HTERT RPE-1 (cell line): ENCODE measurements around the gene LRRC1.

Source experiments
- in situ Hi-C: fragments of 300-500 bp; cut with MboI; formaldehyde crosslinking; loops from 4 replicates; pipeline ENCODE4 v1.14.3; 2020; ENCODE audit warnings: low sequenced_read_pairs

Gene LRRC1

DNA sequence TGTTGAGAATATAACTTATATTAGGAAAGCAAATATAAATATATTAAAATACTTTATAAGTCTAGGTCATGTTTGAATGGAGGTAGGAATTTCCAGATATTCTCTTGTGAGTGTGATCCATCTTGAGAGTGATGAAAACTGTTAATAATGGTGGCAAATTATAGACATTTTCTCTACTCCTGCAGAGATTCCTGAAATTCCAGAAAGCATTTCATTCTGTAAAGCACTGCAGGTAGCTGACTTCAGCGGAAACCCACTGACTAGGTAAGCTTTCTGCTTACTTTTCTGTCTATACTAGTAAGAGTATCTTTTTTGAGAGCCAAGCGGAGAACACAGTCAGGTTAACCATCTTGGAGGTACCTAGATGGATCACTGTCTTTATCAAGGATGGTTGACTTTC lies 84.0 kb downstream of the LRRC1 start:
- in situ Hi-C loops, result no loop called here

DNA sequence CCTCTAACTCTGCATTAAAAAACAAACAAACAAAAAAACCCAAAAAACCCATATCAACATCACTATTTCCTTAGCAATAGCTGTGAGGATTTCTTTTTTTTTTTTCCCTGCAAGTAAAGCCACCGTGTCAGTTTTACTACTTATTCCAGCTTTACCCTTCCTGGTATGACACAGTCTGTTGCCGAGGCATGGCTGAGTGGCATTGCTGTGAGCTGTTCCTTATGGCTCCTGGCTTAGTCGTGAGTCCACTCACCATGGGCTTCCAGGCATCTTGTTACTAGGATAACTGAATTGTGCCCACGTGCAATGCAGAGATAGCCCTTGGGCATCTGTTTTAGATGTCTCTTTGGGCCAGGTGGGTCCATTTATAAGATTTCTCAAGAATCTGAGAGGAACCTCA lies 84.8 kb downstream of the LRRC1 start:
- in situ Hi-C loops, result no loop called here

GRCh38 chr6:53887316-53887715 lies 92.5 kb downstream of the LRRC1 start:
- in situ Hi-C loops, result no loop called here

- in situ Hi-C loops, result no loop called here
Observed at GRCh38 chr6:53888931-53889330, 94.1 kb downstream of the LRRC1 start.

DNA sequence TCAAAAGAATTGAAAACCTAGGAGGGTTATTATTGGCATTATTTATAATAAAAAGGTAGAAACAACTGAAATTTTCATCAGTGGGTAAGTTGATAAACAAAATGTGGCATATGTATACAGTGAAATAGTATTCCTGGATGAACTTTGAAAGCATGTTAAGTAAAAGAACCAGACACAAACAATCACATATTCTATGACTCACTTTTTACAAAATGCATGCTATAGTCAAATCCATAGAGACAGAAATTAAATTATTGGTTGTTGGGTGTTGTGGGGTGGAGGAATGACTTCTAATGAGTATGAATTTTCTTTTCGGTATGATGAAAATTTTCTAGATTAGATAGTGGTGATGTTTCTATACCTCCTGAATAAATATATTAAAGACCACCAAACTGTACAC lies 94.6 kb downstream of the LRRC1 start:
- in situ Hi-C loops, result no loop called here

DNA sequence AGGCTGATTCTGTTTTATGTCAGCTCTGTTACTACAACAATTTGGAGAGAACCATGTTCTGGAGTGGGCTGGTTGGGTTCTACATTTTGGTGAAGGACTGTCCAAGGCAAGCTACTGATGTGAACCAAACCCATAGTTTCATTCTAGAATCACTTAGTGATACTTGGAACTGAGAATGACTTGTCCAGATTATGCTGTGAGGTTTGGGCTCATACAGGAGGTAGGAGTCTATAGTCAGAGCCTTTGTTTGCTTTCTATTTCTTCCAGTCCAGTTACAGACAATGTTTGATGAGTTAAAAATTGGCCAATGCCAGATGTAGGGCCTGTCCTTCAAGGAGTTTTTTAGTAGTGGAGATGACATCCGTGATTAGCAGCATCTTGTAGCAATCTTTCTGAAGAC lies 97.9 kb downstream of the LRRC1 start:
- in situ Hi-C loops, result no loop called here

- in situ Hi-C loops, result no loop called here
Observed at GRCh38 chr6:53894091-53894490, 99.3 kb downstream of the LRRC1 start.

DNA sequence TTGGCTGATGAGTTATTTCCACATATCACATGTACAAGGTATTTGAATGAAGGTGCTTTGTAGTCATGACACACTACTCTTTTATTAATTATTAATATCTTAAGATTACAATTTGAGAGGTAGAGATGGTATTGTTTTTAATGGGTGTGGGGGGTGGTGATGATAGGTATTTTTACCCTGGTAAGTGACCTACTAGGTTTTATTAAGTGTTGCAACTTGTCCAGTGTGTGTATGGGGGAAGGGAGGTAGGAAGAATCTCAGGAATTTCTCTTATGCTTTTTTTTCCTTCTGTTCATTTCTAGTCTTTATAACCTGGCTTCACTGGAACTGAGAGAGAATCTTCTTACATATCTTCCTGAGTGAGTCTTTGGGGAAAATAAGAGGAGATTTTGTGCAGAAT lies 101.4 kb downstream of the LRRC1 start:
- in situ Hi-C loops, result no loop called here

- in situ Hi-C loops, result no loop called here
Observed at GRCh38 chr6:53898026-53898795, 103.4 kb downstream of the LRRC1 start.

DNA sequence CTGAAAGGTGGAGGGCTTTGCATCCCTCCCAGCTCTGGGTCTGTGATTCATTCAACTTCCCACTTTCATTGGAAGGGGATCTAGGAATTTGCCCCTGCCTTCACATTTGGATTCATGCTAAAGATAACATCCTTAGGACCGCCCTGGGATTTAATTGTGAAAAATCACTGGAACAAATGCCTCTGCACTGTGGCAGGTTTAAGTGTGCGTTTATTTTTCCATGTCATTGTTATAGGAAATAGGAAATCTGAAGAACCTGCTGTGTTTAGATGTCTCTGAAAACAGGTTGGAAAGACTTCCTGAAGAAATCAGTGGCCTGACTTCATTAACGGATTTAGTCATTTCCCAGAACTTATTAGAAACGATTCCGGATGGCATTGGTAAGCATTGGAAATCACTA lies 104.7 kb downstream of the LRRC1 start:
- in situ Hi-C loops, result no loop called here

GRCh38 chr6:53903357-53903756 lies 108.6 kb downstream of the LRRC1 start:
- in situ Hi-C loops, result no loop called here

DNA sequence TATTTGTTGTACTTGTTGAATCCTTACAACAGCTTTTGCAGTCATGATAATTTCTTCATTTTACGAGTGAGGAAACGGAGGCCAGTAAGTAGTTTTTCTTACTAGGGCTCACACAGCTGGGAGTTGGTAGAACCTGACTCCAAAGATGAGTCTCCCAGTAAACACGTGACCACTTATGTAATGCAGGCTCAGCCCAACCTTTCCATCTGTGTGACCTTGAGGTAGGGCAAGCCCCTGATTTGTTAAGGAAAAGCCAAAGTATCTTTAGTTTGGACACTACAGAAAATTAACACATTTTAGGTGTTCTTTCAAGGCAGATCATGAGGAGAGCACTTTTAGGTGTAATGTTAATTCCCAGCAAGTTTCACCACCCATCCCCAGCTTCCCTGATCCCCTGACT lies 111.3 kb downstream of the LRRC1 start:
- in situ Hi-C loops, result no loop called here

DNA sequence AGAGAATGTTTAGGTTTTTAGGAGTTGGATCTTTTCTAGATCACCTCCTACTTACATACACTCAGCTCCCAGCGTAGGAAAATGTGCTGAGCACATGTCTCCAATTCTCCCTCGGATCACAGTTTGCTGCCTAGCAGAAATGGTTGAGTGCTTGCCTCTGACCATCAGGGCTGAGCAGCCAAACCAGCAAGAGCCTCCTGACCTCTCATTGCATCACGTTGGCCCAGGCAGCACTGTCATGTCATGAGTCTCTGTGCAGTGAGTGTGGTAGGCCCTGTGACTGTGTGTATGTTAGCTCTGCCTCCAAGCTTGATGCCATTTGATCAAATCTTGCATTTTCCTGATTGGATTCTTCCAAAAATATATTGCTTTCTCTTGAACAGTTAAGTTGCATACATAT lies 112.0 kb downstream of the LRRC1 start:
- in situ Hi-C loops, result no loop called here

DNA sequence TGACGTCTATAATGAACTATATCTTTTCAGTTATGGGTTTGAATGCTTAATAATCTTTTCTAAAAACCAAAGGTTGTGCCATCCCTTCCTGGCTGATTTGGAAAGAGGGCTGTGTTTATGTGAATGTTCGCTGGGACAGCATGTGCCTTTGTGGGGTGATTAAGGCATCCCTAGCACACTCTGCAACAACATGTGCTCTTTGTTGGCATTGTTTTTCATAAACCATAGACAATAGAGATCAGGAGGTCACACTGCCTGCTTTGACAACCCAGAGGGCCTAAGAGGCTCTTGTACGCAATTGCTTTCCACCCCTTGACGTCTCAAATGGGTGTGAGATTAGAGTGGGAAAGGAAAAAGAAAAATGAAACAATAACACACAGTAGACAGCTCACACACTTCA lies 116.0 kb downstream of the LRRC1 start:
- in situ Hi-C loops, result no loop called here

GRCh38 chr6:53912661-53913060 lies 117.9 kb downstream of the LRRC1 start:
- in situ Hi-C loops, result no loop called here

DNA sequence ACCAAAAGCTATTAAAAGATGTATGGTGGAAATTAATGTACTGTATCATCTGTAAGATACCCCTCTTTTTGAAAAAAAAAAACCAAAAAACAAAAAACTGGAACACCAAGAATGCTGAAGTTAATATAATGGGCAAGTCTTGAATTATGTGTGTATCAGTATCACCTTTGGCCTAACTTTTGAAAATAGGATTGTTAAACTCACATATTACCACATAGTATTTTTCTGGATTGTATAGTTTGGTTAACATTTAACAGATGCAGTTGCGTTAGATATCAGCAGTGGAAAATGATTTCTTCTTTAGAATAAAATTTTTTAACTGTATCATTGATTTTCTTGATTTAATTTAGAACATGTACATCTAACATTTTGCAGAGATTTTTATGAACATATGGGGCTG lies 118.5 kb downstream of the LRRC1 start:
- in situ Hi-C loops, result no loop called here

GRCh38 chr6:53915026-53915691 lies 120.4 kb downstream of the LRRC1 start:
- in situ Hi-C loops, result no loop called here

GRCh38 chr6:53916804-53917463 lies 122.1 kb downstream of the LRRC1 start:
- in situ Hi-C loops, result no loop called here

- in situ Hi-C loops, result no loop called here
Observed at GRCh38 chr6:53917464-53917842, 122.6 kb downstream of the LRRC1 start.

GRCh38 chr6:53918854-53919510 lies 124.2 kb downstream of the LRRC1 start:
- in situ Hi-C loops, result no loop called here

- in situ Hi-C loops, result no loop called here
Observed at GRCh38 chr6:53919881-53920360, 125.1 kb downstream of the LRRC1 start.
